IMR-90 (cell line): Measurements from ENCODE around the gene ENPEP. TPM values are rescaled to one million over a fixed set of nuclear protein-coding genes. Genes with fewer than 3 reads are reported as not detected.

Experiments
- ATAC-seq: fragments of 200-7000 bp; cut with Tn5 transposase; 2 replicates; pipeline ENCODE4 v1.9.1; 2020; ENCODE audit warnings: low read depth, mild to moderate bottlenecking, moderate library complexity
- BruUV-seq: library from RNA; stranded (reverse); fragments of 400-500 nt; replicated peaks from 2 replicates; lab custom pipeline; 2021; lab: Mats Ljungman, UMichigan
- CTCF ChIA-PET: fragments of 300-600 bp; formaldehyde crosslinking; extraction: SDS; loops from one replicate; lab custom pipeline; 2021; ENCODE audit warnings: antibody characterized with exemption; lab: Yijun Ruan, JAX
- POLR2A ChIA-PET: fragments of 300-600 bp; sonication (Branson Sonifier 250); formaldehyde crosslinking; loops from one replicate; lab custom pipeline; 2022; ENCODE audit warnings: antibody characterized with exemption; ENCODE audit not compliant: unreplicated experiment; lab: Charles Lee
- DNase-seq: peaks from one replicate; pipeline ENCODE4 v3.0.0; 2013
- H2AFZ ChIP-seq: replicated peaks from 2 replicates; pipeline ENCODE3; 2013; ENCODE audit warnings: low read length, mild to moderate bottlenecking; ENCODE audit not compliant: poor library complexity
- H2AK5ac ChIP-seq: 2 replicates; pipeline ENCODE4 v1.6.1; 2013; ENCODE audit warnings: low read depth, low read length, inconsistent platforms
- H2AK9ac ChIP-seq: replicated peaks from 2 replicates; pipeline ENCODE3; 2013; ENCODE audit warnings: mild to moderate bottlenecking, low read depth, low read length, moderate library complexity; ENCODE audit not compliant: poor library complexity
- H2BK120ac ChIP-seq: 2 replicates; pipeline ENCODE4 v1.6.1; 2013; ENCODE audit warnings: low read depth, low read length, inconsistent platforms
- H2BK15ac ChIP-seq: 3 replicates; pipeline ENCODE4 v1.6.1; 2013; ENCODE audit warnings: low read depth, low read length, inconsistent platforms
- H2BK20ac ChIP-seq: 2 replicates; pipeline ENCODE4 v1.6.1; 2013; ENCODE audit warnings: low read depth, mild to moderate bottlenecking, inconsistent platforms, low read length, moderate library complexity
- H2BK5ac ChIP-seq: 2 replicates; pipeline ENCODE4 v1.6.1; 2013; ENCODE audit warnings: mild to moderate bottlenecking, low read depth, low read length, inconsistent platforms; ENCODE audit not compliant: poor library complexity, severe bottlenecking
- H3K14ac ChIP-seq: replicated peaks from 2 replicates; pipeline ENCODE4 v1.6.1; 2013; ENCODE audit warnings: low read depth, low read length, inconsistent platforms
- H3K18ac ChIP-seq: 2 replicates; pipeline ENCODE4 v1.6.1; 2013; ENCODE audit warnings: low read depth, low read length, control low read depth
- H3K23ac ChIP-seq: 2 replicates; pipeline ENCODE4 v1.6.1; 2013; ENCODE audit warnings: low read depth, low read length, inconsistent platforms
- H3K27ac ChIP-seq: 2 replicates; pipeline ENCODE4 v1.5.1; 2013; ENCODE audit warnings: mild to moderate bottlenecking, control low read depth, low read length; ENCODE audit not compliant: insufficient read depth
- H3K27me3 ChIP-seq: 2 replicates; pipeline ENCODE4 v1.6.1; 2013; ENCODE audit warnings: low read length; ENCODE audit not compliant: control insufficient read depth, insufficient read depth
- H3K36me3 ChIP-seq: 2 replicates; pipeline ENCODE4 v1.6.1; 2013; ENCODE audit warnings: low read length, mixed read lengths; ENCODE audit not compliant: control insufficient read depth, insufficient read depth
- H3K4ac ChIP-seq: 2 replicates; pipeline ENCODE4 v1.6.1; 2013; ENCODE audit warnings: low read depth, low read length, inconsistent platforms
- H3K4me1 ChIP-seq: 2 replicates; pipeline ENCODE4 v1.6.1; 2013; ENCODE audit warnings: low read length, mixed read lengths; ENCODE audit not compliant: control insufficient read depth, insufficient read depth
- H3K4me2 ChIP-seq: 2 replicates; pipeline ENCODE4 v1.6.1; 2013; ENCODE audit warnings: low read depth, mild to moderate bottlenecking, control low read depth, low read length, moderate library complexity
- H3K4me3 ChIP-seq: 2 replicates; pipeline ENCODE4 v1.5.1; 2013; ENCODE audit warnings: low read depth, mild to moderate bottlenecking, control low read depth, low read length, moderate library complexity; ENCODE audit not compliant: insufficient read depth
- H3K56ac ChIP-seq: 2 replicates; pipeline ENCODE4 v1.6.1; 2013; ENCODE audit warnings: low read length, inconsistent platforms; ENCODE audit not compliant: insufficient read depth; ENCODE audit errors: extremely low read depth
- H3K79me1 ChIP-seq, 2 experiments: 2 replicates each; pipeline ENCODE4 v1.6.1; 2013; ENCODE audit warnings: low read length in 2 of 2, inconsistent platforms in 1 of 2, low read depth in 1 of 2
- H3K9ac ChIP-seq: 2 replicates; pipeline ENCODE4 v1.6.1; 2013; ENCODE audit warnings: low read depth, low read length, control low read depth
- H3K9me1 ChIP-seq: 2 replicates; pipeline ENCODE4 v1.6.1; 2013; ENCODE audit warnings: low read length, inconsistent platforms; ENCODE audit not compliant: insufficient read depth
- H3K9me3 ChIP-seq: 2 replicates; pipeline ENCODE4 v1.6.1; 2013; ENCODE audit warnings: low read length; ENCODE audit not compliant: control insufficient read depth, insufficient read depth
- H4K20me1 ChIP-seq: 2 replicates; pipeline ENCODE4 v1.6.1; 2013; ENCODE audit warnings: low read length, inconsistent platforms; ENCODE audit not compliant: insufficient read depth
- H4K5ac ChIP-seq: 2 replicates; pipeline ENCODE4 v1.6.1; 2013; ENCODE audit warnings: mild to moderate bottlenecking, low read depth, low read length, control low read depth
- H4K8ac ChIP-seq, 2 experiments: 2 replicates each; pipeline ENCODE4 v1.6.1; 2013; ENCODE audit warnings: low read depth in 2 of 2, low read length in 2 of 2, control low read depth in 1 of 2, inconsistent platforms in 1 of 2
- H4K91ac ChIP-seq: 2 replicates; pipeline ENCODE4 v1.6.1; 2013; ENCODE audit warnings: low read depth, low read length, inconsistent platforms; ENCODE audit not compliant: insufficient read depth
- BHLHE40 ChIP-seq: fragments of 150-350 bp; IDR thresholded peaks from 2 replicates; pipeline ENCODE4 v1.6.1; 2016; ENCODE audit warnings: mild to moderate bottlenecking, low read depth, low read length
- CEBPB ChIP-seq: IDR thresholded peaks from 2 replicates; pipeline ENCODE4 v1.6.1; 2012; ENCODE audit warnings: low read depth, low read length, improper control_type of control experiment
- CHD1 ChIP-seq: IDR thresholded peaks from 2 replicates; pipeline ENCODE4 v1.6.1; 2012; ENCODE audit warnings: low read depth, low read length, improper control_type of control experiment
- CTCF ChIP-seq: conservative IDR thresholded peaks from 2 replicates; pipeline ENCODE4 v1.5.1; 2012; ENCODE audit warnings: mild to moderate bottlenecking, low read depth, low read length, improper control_type of control experiment
- ELK1 ChIP-seq: fragments of 150-350 bp; IDR thresholded peaks from 2 replicates; pipeline ENCODE4 v1.6.1; 2016; ENCODE audit warnings: low read depth, mild to moderate bottlenecking, low read length, moderate library complexity, borderline replicate concordance
- FOS ChIP-seq: fragments of 150-350 bp; IDR thresholded peaks from 2 replicates; pipeline ENCODE4 v1.6.1; 2016; ENCODE audit warnings: low read depth, low read length
- MAFK ChIP-seq: IDR thresholded peaks from 2 replicates; pipeline ENCODE4 v1.6.1; 2012; ENCODE audit warnings: low read depth, low read length, improper control_type of control experiment
- MAZ ChIP-seq: IDR thresholded peaks from 2 replicates; pipeline ENCODE4 v1.6.1; 2012; ENCODE audit warnings: low read depth, mild to moderate bottlenecking, low read length, improper control_type of control experiment, moderate library complexity, borderline replicate concordance
- MXI1 ChIP-seq: IDR thresholded peaks from 2 replicates; pipeline ENCODE4 v1.6.1; 2012; ENCODE audit warnings: low read depth, mild to moderate bottlenecking, low read length, moderate library complexity, borderline replicate concordance
- NFE2L2 ChIP-seq: fragments of 150-350 bp; IDR thresholded peaks from 2 replicates; pipeline ENCODE4 v1.6.1; 2016; ENCODE audit warnings: low read depth, mild to moderate bottlenecking, low read length
- POLR2A ChIP-seq: IDR thresholded peaks from 2 replicates; pipeline ENCODE4 v1.6.1; 2012; ENCODE audit warnings: mild to moderate bottlenecking, low read depth, low read length
- RAD21 ChIP-seq: IDR thresholded peaks from 2 replicates; pipeline ENCODE4 v1.6.1; 2012; ENCODE audit warnings: low read length, improper control_type of control experiment
- RCOR1 ChIP-seq: IDR thresholded peaks from 2 replicates; pipeline ENCODE4 v1.6.1; 2012; ENCODE audit warnings: mild to moderate bottlenecking, low read length, improper control_type of control experiment; ENCODE audit not compliant: insufficient replicate concordance
- RFX5 ChIP-seq: IDR thresholded peaks from 2 replicates; pipeline ENCODE4 v1.8.0; 2012; ENCODE audit warnings: low read depth, mild to moderate bottlenecking, low read length, moderate library complexity
- SMC3 ChIP-seq: fragments of 150-350 bp; IDR thresholded peaks from 2 replicates; pipeline ENCODE4 v1.6.1; 2016; ENCODE audit warnings: low read depth, mild to moderate bottlenecking, antibody characterized with exemption, low read length, moderate library complexity
- USF2 ChIP-seq: fragments of 150-350 bp; IDR thresholded peaks from 2 replicates; pipeline ENCODE4 v1.6.1; 2017; ENCODE audit warnings: mild to moderate bottlenecking, antibody characterized with exemption, low read length, low read depth
- WGBS, 2 experiments: methylation state at CpG; one replicate each; pipeline versions ENCODE4 v1.1.5 to v1.1.7; 2013; ENCODE audit warnings: missing lambda C conversion rate in 2 of 2; ENCODE audit not compliant: insufficient read length in 1 of 2; ENCODE audit errors: extremely low coverage in 2 of 2; 5-methylcytosine and 5-hydroxymethylcytosine counted together
- dilution Hi-C: fragments of 300-500 bp; cut with HindIII; formaldehyde crosslinking; loops from one replicate; pipeline ENCODE4 v1.14.3; 2018; ENCODE audit warnings: low sequenced_read_pairs; ENCODE audit not compliant: unreplicated experiment
- in situ Hi-C: fragments of 300-500 bp; cut with MboI; formaldehyde crosslinking; loops from 3 replicates; pipeline ENCODE4 v1.14.3; 2019; ENCODE audit warnings: low sequenced_read_pairs, inconsistent platforms, mixed read lengths
- intact Hi-C: fragments of 100-400 bp; cut with micrococcal nuclease; formaldehyde crosslinking; loops from 2 replicates; pipeline ENCODE4 v1.10.0; 2022
- polyA plus RNA-seq, 3 experiments: library from polyadenylated mRNA; depleted of rRNA; stranded (reverse); fragments of >200 nt; gene quantifications; 2 replicates each; pipeline ENCODE4 v1.2.3, GENCODE V29; 2012; ENCODE audit warnings: low replicate concordance in 1 of 3
- total RNA-seq: library from RNA; depleted of rRNA; stranded (reverse); fragments of >200 nt; gene quantifications from 2 replicates; pipeline ENCODE4 v1.2.3, GENCODE V29; 2012

Gene ENPEP
- total and polyA plus RNA-seq, 2 of the 4 experiments (the other 2 are of a cell fraction), result 0.12 to 0.18 TPM

- intact Hi-C loops (no loop called here), in situ Hi-C loops (no loop called here), dilution Hi-C loops (no loop called here)
- CTCF ChIA-PET, result interaction anchor here (1.5 kb wide), 1 partner anchor 9 kb away, joined by 3 read pairs; no protein-coding TSS in a partner anchor
- H3K56ac ChIP-seq, result no peak overlapping the region
- H4K20me1 ChIP-seq, result no peaks in the 10 kb centered on the region
- no TSS peak for BruUV-seq
- no peak overlapping the region for H3K27ac ChIP-seq
- no peak overlapping the region for H4K5ac ChIP-seq
- H3K4me1 ChIP-seq, result 0 out of 2 replicates have a peak, but pooled peaks cover 1% of the 10 kb centered on the region
- no peak overlapping the region for H4K8ac ChIP-seq
- no peak overlapping the region for H2BK20ac ChIP-seq
- no peak overlapping the region for H3K4ac ChIP-seq
- H3K36me3 ChIP-seq, result no peaks in the 10 kb centered on the region
- no peak overlapping the region for H3K14ac ChIP-seq
- no peak overlapping the region for H4K91ac ChIP-seq
- H2AFZ ChIP-seq, result peak overlapping the region; percentile 39
- no peak overlapping the region for H2BK120ac ChIP-seq
- H2AK9ac ChIP-seq, result no peak overlapping the region
- DNase-seq (no peak), ATAC-seq (no peak)
- POLR2A ChIA-PET, result interaction anchor here (0.6 kb wide), 1 partner anchor 24 kb away, joined by 3 read pairs; no protein-coding TSS in a partner anchor
- H3K9me1 ChIP-seq, result no peaks in the 10 kb centered on the region
- H3K18ac ChIP-seq, result no peak overlapping the region
- no peak overlapping the region; the same call in 1 of the 2 replicates for H3K4me2 ChIP-seq
- H3K79me1 ChIP-seq, result no peaks in the 10 kb centered on the region
- peaks cover 14% of the 10 kb centered on the region for H3K9me3 ChIP-seq
- H2AK5ac ChIP-seq, result no peak overlapping the region
- H3K27me3 ChIP-seq, result peaks cover 71% of the 10 kb centered on the region
- no peak overlapping the region for H3K4me3 ChIP-seq
- H3K9ac ChIP-seq, result no peak overlapping the region
- H3K23ac ChIP-seq, result no peak overlapping the region
- no peak overlapping the region for H2BK5ac ChIP-seq
- 8% methylated on average over 12 of the region's 30 CpGs; no CpG with 5 or more reads in 1 of the 2 experiments for WGBS, 2 experiments
- H2BK15ac ChIP-seq, result no peak overlapping the region
- TF ChIP-seq BHLHE40, result no peak
- TF ChIP-seq MXI1, result no peak
- TF ChIP-seq MAZ, result no peak
- no peak for TF ChIP-seq SMC3
- no peak for TF ChIP-seq MAFK
- TF ChIP-seq POLR2A, result no peak
- no peak for TF ChIP-seq CTCF
- no peak for TF ChIP-seq FOS
- TF ChIP-seq RFX5, result no peak
- no peak for TF ChIP-seq NFE2L2
- no peak for TF ChIP-seq CEBPB
- TF ChIP-seq RAD21, result no peak
- no peak for TF ChIP-seq RCOR1
- no peak for TF ChIP-seq ELK1
- no peak for TF ChIP-seq CHD1
- no peak for TF ChIP-seq USF2
Observed at GRCh38 chr4:110611968-110612447, 136.1 kb downstream of the ENPEP start.
